Measurements from ENCODE around the gene NCOA3.

Gene NCOA3

DNA sequence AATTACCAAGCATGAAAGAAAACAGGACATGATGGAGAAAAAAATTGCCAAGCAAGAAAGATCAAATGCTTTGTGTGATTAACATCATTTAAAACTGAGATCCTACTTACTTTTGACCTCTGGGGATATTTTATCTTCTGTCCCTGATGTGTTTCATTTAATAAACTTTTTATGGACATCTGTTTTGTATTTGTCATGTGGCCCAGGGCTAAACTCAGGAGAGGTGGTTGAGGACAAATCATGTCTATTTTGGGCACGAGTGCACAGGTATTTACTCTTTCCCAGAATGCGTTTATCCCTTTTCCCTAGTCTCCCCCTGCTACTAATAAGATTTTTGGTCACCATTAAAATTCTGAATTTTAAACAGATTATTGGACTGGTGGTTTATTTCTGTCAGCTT lies 128.2 kb downstream of the NCOA3 start:
- no peak for DNase-seq (ENCODE audit: low read depth, low spot score)

DNA sequence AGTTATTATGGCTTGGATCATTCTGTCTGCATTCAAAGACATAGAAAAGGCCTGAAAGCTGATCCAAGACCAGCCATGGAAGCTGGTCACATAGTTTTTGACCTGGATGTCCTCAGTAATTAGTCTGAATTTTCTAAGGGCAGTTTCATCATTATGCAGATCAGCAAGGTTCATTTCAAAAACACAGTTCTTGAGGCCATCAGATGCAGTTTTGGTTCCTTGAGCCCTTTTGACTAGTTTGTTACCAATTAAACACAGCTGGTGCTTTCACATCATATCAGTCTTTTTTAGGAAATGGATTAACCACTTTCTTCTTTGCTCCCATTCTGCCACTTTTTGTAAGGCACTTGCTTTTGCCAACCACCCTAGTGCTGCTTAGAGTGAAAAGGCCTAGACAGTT lies 129.4 kb downstream of the NCOA3 start:
- DNase-seq (ENCODE audit: low read depth, low spot score), result no peak

- DNase-seq (ENCODE audit: low read depth, low spot score), result no peak
Measured at GRCh38 chr20:47635256-47635655, 133.6 kb downstream of the NCOA3 start.

DNA sequence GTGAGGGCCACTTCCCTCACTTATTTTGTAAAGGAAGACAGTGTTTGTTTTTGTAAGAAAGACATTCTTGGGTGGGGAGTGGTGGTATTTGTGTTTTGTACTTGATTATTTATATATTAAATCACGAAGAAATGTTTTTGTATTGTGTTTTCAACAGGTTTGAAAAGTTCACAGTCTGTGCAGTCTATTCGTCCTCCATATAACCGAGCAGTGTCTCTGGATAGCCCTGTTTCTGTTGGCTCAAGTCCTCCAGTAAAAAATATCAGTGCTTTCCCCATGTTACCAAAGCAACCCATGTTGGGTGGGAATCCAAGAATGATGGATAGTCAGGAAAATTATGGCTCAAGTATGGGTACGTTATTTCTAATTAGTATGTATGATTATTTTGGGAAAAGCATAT lies 137.2 kb downstream of the NCOA3 start:
- no peak for DNase-seq (ENCODE audit: low read depth, low spot score)

GRCh38 chr20:47642118-47642517 lies 140.4 kb downstream of the NCOA3 start:
- no peak for DNase-seq (ENCODE audit: low read depth, low spot score)

- DNase-seq (ENCODE audit: low read depth, low spot score), result no peak
Measured at GRCh38 chr20:47642624-47643023, 140.9 kb downstream of the NCOA3 start.

DNA sequence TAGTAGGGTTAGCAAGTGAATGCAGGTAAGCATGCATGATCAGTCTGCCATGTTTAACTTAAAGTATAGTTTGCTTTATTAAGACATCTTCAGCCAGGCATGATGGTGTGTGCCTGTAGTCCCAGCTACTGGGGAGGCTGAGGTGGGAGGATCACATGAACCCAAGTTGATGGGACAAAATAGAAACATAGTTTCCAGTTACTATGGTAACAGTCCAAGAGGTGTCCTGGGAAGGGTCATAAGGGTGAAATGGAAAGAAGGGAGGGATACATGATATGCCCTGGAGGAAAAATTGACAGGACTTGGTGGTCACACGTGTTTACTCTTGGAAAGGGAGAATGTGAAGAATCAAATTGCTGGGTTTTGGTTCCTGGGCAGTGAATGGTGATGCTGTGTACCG lies 143.9 kb downstream of the NCOA3 start:
- no peak for DNase-seq (ENCODE audit: low read depth, low spot score)

- no peak for DNase-seq (ENCODE audit: low read depth, low spot score)
Measured at GRCh38 chr20:47647994-47648393, 146.3 kb downstream of the NCOA3 start.

DNA sequence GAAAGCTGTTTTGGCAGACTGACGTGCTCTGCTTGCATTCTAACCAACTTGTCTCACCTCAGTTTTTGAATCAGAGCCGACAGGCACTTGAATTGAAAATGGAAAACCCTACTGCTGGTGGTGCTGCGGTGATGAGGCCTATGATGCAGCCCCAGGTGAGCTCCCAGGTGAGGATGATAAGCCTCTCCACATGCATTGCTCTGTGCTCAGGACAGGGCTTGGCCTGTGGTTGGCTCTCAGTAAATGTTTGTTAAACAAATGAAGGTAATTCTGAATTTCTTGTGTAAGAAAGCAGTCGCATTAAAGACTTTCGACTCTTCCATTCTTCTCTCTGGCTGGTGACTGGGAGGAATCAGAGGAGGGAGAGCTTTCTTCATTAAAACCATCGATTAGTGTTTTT lies 147.3 kb downstream of the NCOA3 start:
- no peak for DNase-seq (ENCODE audit: low read depth, low spot score)

DNA sequence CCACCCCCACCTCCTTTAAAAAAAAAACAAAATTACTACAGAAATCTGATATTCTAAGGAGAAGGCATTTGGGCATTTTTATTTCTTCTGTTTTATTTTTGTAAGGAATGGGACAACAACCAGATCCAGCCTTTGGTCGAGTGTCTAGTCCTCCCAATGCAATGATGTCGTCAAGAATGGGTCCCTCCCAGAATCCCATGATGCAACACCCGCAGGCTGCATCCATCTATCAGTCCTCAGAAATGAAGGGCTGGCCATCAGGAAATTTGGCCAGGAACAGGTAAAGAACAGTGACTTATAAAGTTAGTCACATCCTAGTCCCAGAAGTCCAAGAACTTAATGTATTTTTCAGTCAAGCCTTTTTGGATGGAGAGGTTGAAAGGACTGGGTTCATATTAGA lies 150.6 kb downstream of the NCOA3 start:
- DNase-seq (ENCODE audit: low read depth, low spot score), result no peak

DNA sequence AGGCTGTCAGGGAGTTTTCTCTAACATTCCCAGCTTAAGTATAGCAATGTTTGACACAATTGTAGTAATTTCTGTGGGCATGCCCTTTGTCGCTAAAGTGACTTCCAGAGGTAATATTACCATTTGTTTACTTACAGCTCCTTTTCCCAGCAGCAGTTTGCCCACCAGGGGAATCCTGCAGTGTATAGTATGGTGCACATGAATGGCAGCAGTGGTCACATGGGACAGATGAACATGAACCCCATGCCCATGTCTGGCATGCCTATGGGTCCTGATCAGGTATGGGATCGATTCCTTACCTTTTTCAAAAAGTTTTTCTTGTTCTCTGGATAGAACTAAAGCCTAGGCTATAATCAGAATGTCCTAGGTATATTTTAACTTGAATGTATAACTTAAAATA lies 151.1 kb downstream of the NCOA3 start:
- no peak for DNase-seq (ENCODE audit: low read depth, low spot score)

DNA sequence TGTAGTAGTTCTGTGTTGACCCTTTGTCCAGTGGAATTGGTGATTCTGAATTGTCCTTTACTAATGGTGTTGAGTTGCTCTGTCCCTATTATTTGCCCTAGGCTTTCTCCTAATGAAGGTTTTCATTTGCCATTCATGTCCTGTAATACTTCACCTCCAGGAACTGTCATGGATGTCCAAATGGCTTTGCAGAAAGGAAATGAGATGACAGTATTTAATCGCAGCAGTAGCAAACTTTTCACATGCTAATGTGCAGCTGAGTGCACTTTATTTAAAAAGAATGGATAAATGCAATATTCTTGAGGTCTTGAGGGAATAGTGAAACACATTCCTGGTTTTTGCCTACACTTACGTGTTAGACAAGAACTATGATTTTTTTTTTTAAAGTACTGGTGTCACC lies 152.2 kb downstream of the NCOA3 start:
- DNase-seq (ENCODE audit: low read depth, low spot score), result no peak

GRCh38 chr20:47654370-47654769 lies 152.7 kb downstream of the NCOA3 start:
- DNase-seq (ENCODE audit: low read depth, low spot score), result no peak

GRCh38 chr20:47655635-47656034 lies 153.9 kb downstream of the NCOA3 start:
- no peak for DNase-seq (ENCODE audit: low read depth, low spot score)

DNA sequence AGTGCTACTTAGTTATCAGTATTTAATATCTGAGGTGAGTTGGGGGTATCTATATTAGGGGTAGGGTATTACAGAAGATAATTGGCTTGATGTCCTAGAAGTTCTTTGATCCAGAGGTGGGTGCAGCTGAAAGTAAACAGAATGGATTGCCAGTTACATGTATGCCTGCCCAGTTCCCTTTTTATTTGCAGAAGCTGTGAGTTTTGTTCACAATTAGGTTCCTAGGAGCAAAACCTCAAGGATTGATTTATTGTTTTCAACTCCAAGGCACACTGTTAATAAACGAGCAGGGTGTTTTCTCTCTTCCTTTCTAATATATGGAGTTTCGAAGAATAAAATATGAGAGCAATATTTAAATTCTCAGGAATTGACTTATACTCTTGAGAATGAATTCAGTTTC lies 154.6 kb downstream of the NCOA3 start:
- no peak for DNase-seq (ENCODE audit: low read depth, low spot score)

GRCh38 chr20:47659904-47660601 lies 158.4 kb downstream of the NCOA3 start:
- no peak for DNase-seq (ENCODE audit: low read depth, low spot score)

GRCh38 chr20:47660602-47660905 lies 158.9 kb downstream of the NCOA3 start:
- DNase-seq (ENCODE audit: low read depth, low spot score), result no peak

DNA sequence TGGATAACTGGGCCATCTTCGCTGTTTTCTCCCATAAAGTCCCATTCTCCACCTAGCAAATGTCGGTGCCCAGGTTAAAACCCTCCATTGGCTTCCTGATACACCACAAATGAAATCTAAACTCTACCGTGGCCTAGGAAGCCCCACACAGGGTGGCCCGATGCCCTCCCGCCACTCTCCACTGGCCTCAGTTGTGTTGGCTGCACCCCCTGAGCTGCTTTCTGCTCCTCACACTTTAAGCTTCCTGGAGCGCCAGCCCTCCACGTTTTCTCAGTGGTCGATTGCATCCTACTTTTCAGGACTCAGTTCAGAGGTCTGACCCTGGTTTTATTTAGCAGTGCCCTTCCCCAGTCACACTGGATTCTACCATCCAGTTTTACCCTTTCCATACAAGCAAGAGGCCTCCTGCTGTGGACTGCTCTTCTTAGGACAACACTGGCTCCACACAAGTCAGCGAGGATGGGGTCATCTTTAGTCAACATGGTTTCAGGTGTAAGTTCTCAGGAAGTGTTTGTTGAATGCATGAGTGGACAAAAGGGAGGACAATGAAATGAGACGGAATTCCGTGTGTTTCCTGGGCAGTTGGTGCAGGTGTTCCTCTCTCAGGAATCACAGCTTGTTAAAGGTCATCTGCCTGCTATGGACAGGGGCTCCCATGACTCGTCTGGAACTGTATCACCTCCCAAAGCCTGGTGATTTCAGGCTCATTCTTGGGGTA lies 159.5 kb downstream of the NCOA3 start:
- no peak for DNase-seq (ENCODE audit: low read depth, low spot score)

DNA sequence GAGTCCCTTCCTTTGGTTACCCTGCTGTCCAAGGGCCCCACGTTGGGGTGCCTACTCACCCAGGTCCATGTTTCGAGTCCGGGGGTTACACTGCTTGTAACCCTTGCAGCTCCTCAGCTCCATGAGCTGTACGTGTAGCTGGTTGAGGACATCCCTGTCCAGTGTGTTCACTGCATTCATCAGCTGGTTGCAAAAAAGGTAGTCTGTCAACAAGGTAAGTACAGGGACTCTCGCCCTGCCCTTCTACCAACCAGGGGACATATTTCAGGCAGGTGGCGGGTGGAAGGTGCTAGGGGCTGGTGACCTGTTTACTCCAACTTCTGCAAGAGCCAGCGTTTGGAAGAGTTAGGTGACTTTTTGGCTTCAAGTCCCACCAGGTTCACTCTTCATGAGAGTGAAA lies 160.0 kb downstream of the NCOA3 start:
- no peak for DNase-seq (ENCODE audit: low read depth, low spot score)

DNA sequence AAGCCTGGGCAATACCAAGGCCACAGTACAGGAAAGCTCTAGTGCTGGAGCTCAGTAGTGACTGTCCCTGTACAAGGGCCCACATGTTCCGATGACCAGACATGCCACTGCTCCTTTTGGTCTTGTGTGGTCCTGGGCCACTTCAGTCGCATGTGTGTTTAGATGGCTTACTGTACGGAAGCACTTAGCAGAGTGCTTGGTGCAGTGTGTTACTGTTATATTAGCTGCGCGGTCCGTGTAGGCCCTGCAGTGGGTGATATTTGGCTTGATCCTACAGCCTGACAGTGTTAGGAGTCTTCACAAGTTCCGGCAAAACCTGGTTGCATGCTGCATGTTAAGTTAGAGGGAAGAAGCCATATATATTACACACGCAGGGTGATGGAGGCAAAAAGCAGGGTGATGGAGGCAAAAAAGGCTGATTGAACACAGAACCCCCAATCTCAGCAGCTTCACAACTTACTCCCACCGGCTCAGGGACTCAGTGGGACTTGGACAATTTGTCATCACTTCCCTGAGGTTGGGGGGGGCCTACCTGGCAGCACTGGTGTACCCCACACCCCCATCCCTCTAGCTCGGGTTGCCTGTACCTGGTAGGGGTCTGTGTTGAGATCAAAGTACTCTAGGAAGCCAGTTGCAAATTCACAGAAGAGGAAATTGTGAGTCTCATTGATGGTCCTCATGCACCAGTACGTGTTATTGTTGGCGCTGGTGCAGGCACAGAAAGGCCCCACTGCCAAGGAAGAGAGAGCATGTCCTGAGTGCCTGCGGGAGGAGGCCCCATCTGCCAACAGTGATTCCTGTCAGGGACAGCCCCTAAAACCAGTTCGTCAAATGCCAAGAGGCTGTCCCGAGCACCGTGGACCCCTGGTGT lies 161.0 kb downstream of the NCOA3 start:
- DNase-seq (ENCODE audit: low read depth, low spot score), result no peak

GRCh38 chr20:47663354-47664067 lies 161.8 kb downstream of the NCOA3 start:
- DNase-seq (ENCODE audit: low read depth, low spot score), result peak; percentile 68

GRCh38 chr20:47664068-47664437 lies 162.4 kb downstream of the NCOA3 start:
- DNase-seq (ENCODE audit: low read depth, low spot score), result no peak

All from smooth muscle cell of the brain vasculature (primary cell).